Karpas-422 (cell line): ENCODE data around the gene ZNF532. TPM values are rescaled to one million over a fixed set of nuclear protein-coding genes. Genes with fewer than 3 reads are reported as not detected.

Experiments
- DNase-seq: peaks from one replicate; pipeline ENCODE4 v3.0.0-alpha.2; 2015
- H2AFZ ChIP-seq: fragments of 200-600 bp; sonication (generic); 2 replicates; pipeline ENCODE4 v1.6.1; 2014; ENCODE audit warnings: antibody characterized with exemption, low read length, mixed read lengths
- H3K27ac ChIP-seq: fragments of 200-600 bp; sonication (generic); 2 replicates; pipeline ENCODE4 v1.5.1; 2014; ENCODE audit warnings: mild to moderate bottlenecking, low read length, moderate library complexity
- H3K27me3 ChIP-seq: fragments of 200-600 bp; sonication (generic); 2 replicates; pipeline ENCODE4 v1.6.1; 2014; ENCODE audit warnings: low read length, mixed read lengths
- H3K36me3 ChIP-seq: fragments of 200-600 bp; sonication (generic); 2 replicates; pipeline ENCODE4 v1.6.1; 2014; ENCODE audit warnings: low read length, mixed read lengths; ENCODE audit not compliant: insufficient read depth
- H3K4me1 ChIP-seq: fragments of 200-600 bp; sonication (generic); 2 replicates; pipeline ENCODE4 v1.6.1; 2014; ENCODE audit warnings: mild to moderate bottlenecking, low read length, mixed read lengths
- H3K4me2 ChIP-seq: fragments of 200-600 bp; sonication (generic); 2 replicates; pipeline ENCODE4 v1.6.1; 2014; ENCODE audit warnings: low read length, low read depth, mild to moderate bottlenecking; ENCODE audit not compliant: poor library complexity, severe bottlenecking
- H3K4me3 ChIP-seq: fragments of 200-600 bp; sonication (generic); 2 replicates; pipeline ENCODE4 v1.5.1; 2014; ENCODE audit warnings: mild to moderate bottlenecking, antibody characterized with exemption, low read length, mixed read lengths
- H3K79me2 ChIP-seq: fragments of 200-600 bp; sonication (generic); 2 replicates; pipeline ENCODE4 v1.6.1; 2014; ENCODE audit warnings: mild to moderate bottlenecking, low read length, mixed read lengths
- H3K9ac ChIP-seq: fragments of 200-600 bp; sonication (generic); 2 replicates; pipeline ENCODE4 v1.6.0; 2014; ENCODE audit warnings: low read length
- H3K9me2 ChIP-seq: fragments of 200-600 bp; sonication (generic), shearing (Covaris generic); replicated peaks from 2 replicates; pipeline ENCODE4 v1.6.0; 2014; ENCODE audit warnings: mild to moderate bottlenecking, low read length, moderate library complexity; ENCODE audit not compliant: insufficient read depth
- H3K9me3 ChIP-seq: fragments of 300-700, 200-600 bp; sonication (generic); 2 replicates; pipeline ENCODE4 v1.6.1; 2014; ENCODE audit warnings: low read length, mixed read lengths
- H4K20me1 ChIP-seq: fragments of 200-600 bp; sonication (generic); 2 replicates; pipeline ENCODE4 v1.6.1; 2014; ENCODE audit warnings: mild to moderate bottlenecking, antibody characterized with exemption, low read length, low read depth; ENCODE audit not compliant: insufficient read depth
- total RNA-seq: library from RNA; depleted of rRNA; stranded (reverse); fragments of >200 nt; shearing (Covaris generic); gene quantifications from 2 replicates; pipeline ENCODE4 v1.2.3, GENCODE V29; 2014; ENCODE audit warnings: low replicate concordance

The ZNF532 gene
- total RNA-seq, 1 experiment from 2014 or later, result 34.9 TPM

DNA sequence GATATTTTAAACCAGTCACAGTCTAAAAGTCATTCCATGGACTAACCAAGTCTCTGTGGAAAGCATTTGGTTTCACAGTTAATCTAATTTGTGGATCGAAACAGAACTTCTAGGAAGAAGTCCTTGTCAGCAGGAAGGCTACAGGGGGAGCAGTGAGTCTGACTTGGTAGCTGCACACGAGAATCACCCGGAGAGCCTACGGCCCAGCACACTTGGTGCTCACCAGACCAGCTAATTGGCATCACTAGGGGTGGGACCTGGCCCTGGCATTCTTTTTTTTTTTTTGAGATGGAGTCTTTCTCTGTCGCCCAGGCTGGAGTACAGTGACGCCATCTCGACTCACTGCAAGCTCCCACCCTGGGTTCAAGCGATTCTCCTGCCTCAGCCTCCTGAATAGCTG is 97.7 kb downstream of the ZNF532 start:
- Histone ChIP-seq H3K4me1 (peaks cover 67% of the 10 kb centered on the region), H3K79me2 (peaks cover 13% of the 10 kb centered on the region), H4K20me1 (no peaks in the 10 kb centered on the region), H3K36me3 (no peaks in the 10 kb centered on the region), H3K27ac (peak overlapping the region; percentile 97), H3K27me3 (no peaks in the 10 kb centered on the region), H3K9me3 (no peaks in the 10 kb centered on the region), H2AFZ (no peak overlapping the region), H3K4me3 (no peak overlapping the region), H3K9ac (peak overlapping the region; percentile 3; the same call in 1 of the 2 replicates), H3K4me2 (peak overlapping the region; percentile 44), H3K9me2 (no peaks in the 10 kb centered on the region)
- peak; percentile 62 for DNase-seq

GRCh38 chr18:58965291-58966004 is 100.8 kb downstream of the ZNF532 start:
- Histone ChIP-seq H3K9me2 (no peaks in the 10 kb centered on the region), H3K4me1 (peaks cover 63% of the 10 kb centered on the region), H3K27me3 (no peaks in the 10 kb centered on the region), H3K36me3 (no peaks in the 10 kb centered on the region), H3K9ac (peak overlapping the region; percentile 58), H3K4me2 (peak overlapping the region; percentile 64), H3K79me2 (peaks cover 14% of the 10 kb centered on the region), H3K9me3 (no peaks in the 10 kb centered on the region), H2AFZ (no peak overlapping the region), H3K4me3 (peak overlapping the region; percentile 40), H4K20me1 (no peaks in the 10 kb centered on the region), H3K27ac (peak overlapping the region; percentile 97)
- peak; percentile 52 for DNase-seq

- H3K9me3 ChIP-seq, result no peaks in the 10 kb centered on the region
- peak overlapping the region; percentile 40; the same call in 1 of the 2 replicates for H3K4me3 ChIP-seq
- H3K9ac ChIP-seq, result peak overlapping the region; percentile 58
- H3K4me2 ChIP-seq, result peak overlapping the region; percentile 64
- H3K27me3 ChIP-seq, result no peaks in the 10 kb centered on the region
- H2AFZ ChIP-seq, result no peak overlapping the region
- no peaks in the 10 kb centered on the region for H3K9me2 ChIP-seq
- no peaks in the 10 kb centered on the region for H4K20me1 ChIP-seq
- H3K36me3 ChIP-seq, result no peaks in the 10 kb centered on the region
- H3K27ac ChIP-seq, result peak overlapping the region; percentile 97
- H3K79me2 ChIP-seq, result peaks cover 18% of the 10 kb centered on the region
- peak; percentile 51 for DNase-seq
- peaks cover 56% of the 10 kb centered on the region for H3K4me1 ChIP-seq
Measured at GRCh38 chr18:58966005-58966677, 101.5 kb downstream of the ZNF532 start.

DNA sequence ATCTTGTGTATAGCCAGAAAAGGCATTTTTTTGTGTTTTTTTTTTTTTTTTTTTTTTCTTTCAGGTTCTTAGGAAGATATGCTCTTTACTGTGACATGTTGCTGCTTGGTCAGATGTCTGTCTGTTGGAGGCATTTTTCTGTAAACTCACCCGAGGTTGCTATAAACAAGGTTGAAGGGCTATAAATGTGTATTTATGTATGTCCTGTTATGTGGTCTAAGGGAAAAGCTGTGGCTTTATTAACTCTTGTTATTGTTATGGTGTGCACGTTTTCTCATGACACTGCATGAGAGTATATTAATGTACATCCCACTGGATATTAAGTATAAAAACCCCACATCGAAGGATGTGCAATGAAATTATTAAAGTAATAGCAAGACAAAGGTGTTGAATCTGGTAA is 102.0 kb downstream of the ZNF532 start:
- peaks cover 18% of the 10 kb centered on the region for H3K79me2 ChIP-seq
- no peaks in the 10 kb centered on the region for H3K36me3 ChIP-seq
- no peak overlapping the region for H3K4me3 ChIP-seq
- H3K9me3 ChIP-seq, result no peaks in the 10 kb centered on the region
- H3K27ac ChIP-seq, result peak overlapping the region; percentile 97
- H3K9ac ChIP-seq, result 0 out of 2 replicates have a peak overlapping the region, but pooled peaks have one; percentile 58
- peaks cover 51% of the 10 kb centered on the region for H3K4me1 ChIP-seq
- peak overlapping the region; percentile 64 for H3K4me2 ChIP-seq
- H2AFZ ChIP-seq, result no peak overlapping the region
- H3K27me3 ChIP-seq, result no peaks in the 10 kb centered on the region
- no peaks in the 10 kb centered on the region for H4K20me1 ChIP-seq
- no peaks in the 10 kb centered on the region for H3K9me2 ChIP-seq
- no peak for DNase-seq

DNA sequence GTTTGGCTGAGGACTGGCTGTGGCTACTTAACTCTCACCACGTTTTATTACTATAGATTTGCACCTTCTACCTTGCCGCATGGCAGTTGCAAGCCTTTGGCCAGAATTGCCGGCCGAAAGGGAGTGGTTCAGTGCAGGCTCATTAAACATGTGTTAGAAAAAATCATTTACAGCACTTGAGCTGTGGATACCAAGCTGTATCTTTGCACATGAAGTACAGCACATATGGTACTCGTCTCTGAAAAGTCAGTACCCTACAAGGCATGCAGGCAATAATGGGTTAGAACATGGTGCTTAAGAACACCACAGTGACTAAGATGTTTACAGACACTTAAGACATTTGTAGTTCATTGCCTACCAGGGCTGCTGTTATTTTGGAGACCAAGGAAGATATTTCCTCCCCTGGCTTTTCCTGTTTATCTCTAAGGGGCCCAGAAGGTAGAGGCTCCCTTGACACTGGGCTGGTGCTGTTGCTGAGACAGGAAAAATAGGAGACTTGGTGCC is 103.1 kb downstream of the ZNF532 start:
- peaks cover 40% of the 10 kb centered on the region for H3K4me1 ChIP-seq
- H3K4me2 ChIP-seq, result no peak overlapping the region
- H3K27ac ChIP-seq, result no peak overlapping the region

DNA sequence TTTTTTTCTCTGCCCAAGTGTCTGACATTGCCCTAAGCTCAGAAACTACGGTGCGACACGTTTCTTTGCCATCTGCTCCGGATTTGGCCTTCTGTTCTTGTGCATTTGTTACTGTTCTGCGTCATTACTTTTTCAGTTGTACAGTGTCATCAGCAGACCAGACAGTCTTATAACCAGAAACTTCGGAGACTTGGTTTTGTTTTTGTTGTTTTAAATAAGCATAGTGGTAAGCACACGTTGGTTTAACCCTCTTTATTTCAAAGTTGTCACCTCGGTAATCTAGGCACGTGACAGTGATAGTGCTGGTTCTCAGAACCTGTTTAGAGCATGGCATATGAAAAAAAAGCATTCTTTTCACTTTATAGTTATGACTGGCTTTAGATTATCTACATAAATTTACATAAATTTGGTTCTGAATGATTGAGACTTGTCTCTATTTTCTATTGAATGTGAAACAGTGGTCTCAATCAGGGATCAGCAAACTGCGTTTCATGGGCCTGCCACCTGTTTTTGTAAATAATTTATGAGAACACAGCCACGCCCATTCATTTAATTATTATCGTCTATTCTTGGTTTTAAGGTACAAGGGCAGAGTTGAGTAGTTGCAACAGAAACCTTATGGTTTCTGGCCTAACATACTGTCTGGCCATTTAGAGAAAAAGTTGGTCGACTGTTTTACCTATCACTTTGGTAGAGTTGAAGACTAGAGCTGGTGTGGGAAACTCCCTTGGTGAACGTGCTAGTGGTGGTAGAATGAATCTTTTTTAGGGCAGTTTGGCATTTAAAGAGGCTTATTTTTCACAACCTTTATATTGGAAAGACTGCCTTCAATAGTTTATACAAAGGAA is 106.5 kb downstream of the ZNF532 start:
- Histone ChIP-seq H2AFZ (no peak overlapping the region), H3K4me3 (no peak overlapping the region), H4K20me1 (no peaks in the 10 kb centered on the region), H3K4me2 (no peak overlapping the region), H3K36me3 (no peaks in the 10 kb centered on the region), H3K9me2 (no peaks in the 10 kb centered on the region), H3K27me3 (no peaks in the 10 kb centered on the region), H3K79me2 (peaks cover 16% of the 10 kb centered on the region), H3K27ac (no peak overlapping the region), H3K9ac (no peak overlapping the region), H3K9me3 (no peaks in the 10 kb centered on the region), H3K4me1 (peaks cover 37% of the 10 kb centered on the region)
- DNase-seq, result peak; percentile 9

More for the DNA sequence above, 103.1 kb downstream of the ZNF532 start:
- Histone ChIP-seq H3K27me3 (no peaks in the 10 kb centered on the region), H2AFZ (no peak overlapping the region), H3K9me3 (no peaks in the 10 kb centered on the region), H4K20me1 (no peaks in the 10 kb centered on the region), H3K4me3 (no peak overlapping the region), H3K36me3 (no peaks in the 10 kb centered on the region), H3K79me2 (peaks cover 18% of the 10 kb centered on the region), H3K9me2 (no peaks in the 10 kb centered on the region), H3K9ac (no peak overlapping the region)
- DNase-seq, result peak; percentile 31

DNA sequence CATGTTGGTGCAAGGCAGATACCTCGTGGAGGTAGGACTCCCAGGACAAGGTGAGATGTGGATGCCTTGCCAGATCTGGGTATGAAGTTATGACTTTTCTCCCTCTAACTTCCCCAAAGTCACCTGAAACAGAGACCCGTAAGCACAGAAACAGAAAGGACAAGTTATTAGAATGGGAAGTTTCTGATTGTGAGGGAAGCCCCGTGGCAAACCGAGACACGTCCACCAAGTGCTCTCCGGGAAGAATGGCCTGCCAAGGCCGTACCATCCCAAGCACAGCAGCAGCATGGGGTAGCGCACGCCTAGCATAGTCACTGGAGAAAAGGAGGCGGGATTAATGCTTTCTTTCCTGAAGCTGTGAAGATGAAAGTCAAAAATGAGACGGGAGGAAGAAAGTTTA is 110.6 kb downstream of the ZNF532 start:
- Histone ChIP-seq H3K79me2 (peaks cover 7% of the 10 kb centered on the region), H3K27me3 (no peaks in the 10 kb centered on the region), H3K9ac (peak overlapping the region; percentile 26; the same call in 1 of the 2 replicates), H3K4me2 (peak overlapping the region; percentile 25), H3K36me3 (no peaks in the 10 kb centered on the region), H4K20me1 (no peaks in the 10 kb centered on the region), H3K4me1 (peaks cover 30% of the 10 kb centered on the region), H3K4me3 (no peak overlapping the region), H3K27ac (peak overlapping the region; percentile 42), H3K9me3 (no peaks in the 10 kb centered on the region), H3K9me2 (no peaks in the 10 kb centered on the region), H2AFZ (no peak overlapping the region)
- no peak for DNase-seq
